Adrenal gland (tissue), 12 donors: ENCODE measurements around the gene GDAP1L1. TPM values are rescaled to one million over a fixed set of nuclear protein-coding genes. Genes with fewer than 3 reads are reported as not detected.
"Not testable (repeated sequence)": the region's sequence is repeated elsewhere in the genome, so short reads cannot be mapped to it uniquely, and the experiment has no call there.

Experiments
- DNase-seq, 7 donors: peaks; one replicate each; pipeline ENCODE4 v3.0.0-alpha.2; 2019 to 2020
- H3K27ac ChIP-seq, 5 donors: fragments of 200-600 bp; sonication (generic) in 4 of 5; 1 replicate in 3 of 5; 2 replicates in 2 of 5; pipeline versions ENCODE4 v1.5.1 to v1.8.0; 2016 to 2020; ENCODE audit warnings: mild to moderate bottlenecking in 1 of 5
- H3K27me3 ChIP-seq: fragments of 200-600 bp; 2 replicates; pipeline ENCODE4 v1.8.0; 2021
- H3K36me3 ChIP-seq, 2 donors: fragments of 200-600 bp; replicated peaks in 1 of 2; 1 replicate in 1 of 2; 2 replicates in 1 of 2; pipeline versions ENCODE4 v1.5.1 to v1.8.0; 2018 to 2022
- H3K4me1 ChIP-seq, 2 donors: fragments of 200-600 bp; replicated peaks in 1 of 2; 1 replicate in 1 of 2; 2 replicates in 1 of 2; pipeline versions ENCODE4 v1.5.1 to v1.8.0; 2018 to 2021
- H3K4me3 ChIP-seq, 4 donors: fragments of 200-600 bp; sonication (generic) in 3 of 4; one replicate each; pipeline ENCODE4 v1.5.1; 2016 to 2018
- H3K9me3 ChIP-seq, 3 donors: fragments of 200-600 bp; sonication (generic) in 1 of 3; replicated peaks in 1 of 3; 1 replicate in 2 of 3; 2 replicates in 1 of 3; pipeline versions ENCODE4 v1.5.1 to v1.8.0; 2016 to 2021
- POLR2A ChIP-seq, 2 donors: fragments of 450-650 bp; IDR thresholded peaks; one replicate each; pipeline ENCODE4 v1.6.1; 2017; ENCODE audit warnings: antibody characterized with exemption in 2 of 2, mild to moderate bottlenecking in 2 of 2, moderate library complexity in 1 of 2
- WGBS, 4 donors: extraction: QIAGEN DNeasy Blood & Tissue Kit in 2 of 4; methylation state at CpG; one replicate each; pipeline versions ENCODE4 v1.1.5 to v1.1.7; 2013 to 2017; 5-methylcytosine and 5-hydroxymethylcytosine counted together
- intact Hi-C, 2 donors: fragments of 100-400 bp; cut with DNase I; formaldehyde crosslinking; loops; one replicate each; pipeline versions ENCODE4 v1.14.1 to v1.15.0; 2022 to 2023
- polyA plus RNA-seq, 3 donors: library from polyadenylated mRNA; stranded (reverse); fragments of 200-250 nt in 2 of 3; fragments of 350-450 nt in 1 of 3; fragmentation: Illumina TruSeq in 1 of 3; extraction: RNeasy Lipid Tissue Mini Kit (QIAGEN cat#74804) in 1 of 3; gene quantifications; one replicate each; pipeline ENCODE4 v1.2.3, GENCODE V29; 2013 to 2014
- total RNA-seq, 9 donors: library from RNA; depleted of rRNA in 4 of 9; stranded (reverse); fragments of >200 nt in 4 of 9; fragments of 120-200 nt in 1 of 9; fragmentation: NEBNext Ultra II Directional in 1 of 9; extraction: Animal tissue kit (Norgen Biotek cat#: 25700) in 1 of 9; gene quantifications; one replicate each; pipeline versions ENCODE4 v1.1.0 to v1.2.4, GENCODE V29; 2013 to 2023
- TF ChIP-seq, protein P1 (sequence below), 6 experiments: fragments of 450-650 bp in 4 of 6; fragments of 200-600 bp in 2 of 6; sonication (generic) in 1 of 6; IDR thresholded peaks; 1 replicate in 5 of 6; 2 replicates in 1 of 6; pipeline versions ENCODE4 v1.5.1 to v1.8.0; 2016 to 2021; ENCODE audit warnings: antibody characterized with exemption in 6 of 6, mild to moderate bottlenecking in 2 of 6, moderate library complexity in 1 of 6
- donor health status: healthy with polysubstance abuse.
- donor health status: Bipolar disorder and iron deficiency.
- donor health status: DM: yes; HTN: yes; CAD: no.
- donor health status: DM: no; HTN: no; CAD: no.
- donor health status: DM: no; HTN: no; CAD: no.
- donor health status: DM: yes; HTN: yes; CAD: no.

GDAP1L1 gene
- total and polyA plus RNA-seq, 12 donors, result 0.51 to 8.0 (median 1.4) TPM

GRCh38 chr20:44234566-44235317, 12.4 kb upstream of the GDAP1L1 start:
- WGBS, 4 donors, result 90 to 93% (median 91%) methylated on average over 14 of the region's 14 CpGs
- H3K4me1 ChIP-seq, result no peaks in the 10 kb centered on the region
- no peaks in the 10 kb centered on the region for H3K36me3 ChIP-seq
- no peak for DNase-seq
- no peaks in the 10 kb centered on the region for H3K27me3 ChIP-seq
- no peak overlapping the region for H3K4me3 ChIP-seq
- no peak for TF ChIP-seq POLR2A (IDR thresholded peaks at IDR 0.05)
- TF ChIP-seq, protein P1, sequence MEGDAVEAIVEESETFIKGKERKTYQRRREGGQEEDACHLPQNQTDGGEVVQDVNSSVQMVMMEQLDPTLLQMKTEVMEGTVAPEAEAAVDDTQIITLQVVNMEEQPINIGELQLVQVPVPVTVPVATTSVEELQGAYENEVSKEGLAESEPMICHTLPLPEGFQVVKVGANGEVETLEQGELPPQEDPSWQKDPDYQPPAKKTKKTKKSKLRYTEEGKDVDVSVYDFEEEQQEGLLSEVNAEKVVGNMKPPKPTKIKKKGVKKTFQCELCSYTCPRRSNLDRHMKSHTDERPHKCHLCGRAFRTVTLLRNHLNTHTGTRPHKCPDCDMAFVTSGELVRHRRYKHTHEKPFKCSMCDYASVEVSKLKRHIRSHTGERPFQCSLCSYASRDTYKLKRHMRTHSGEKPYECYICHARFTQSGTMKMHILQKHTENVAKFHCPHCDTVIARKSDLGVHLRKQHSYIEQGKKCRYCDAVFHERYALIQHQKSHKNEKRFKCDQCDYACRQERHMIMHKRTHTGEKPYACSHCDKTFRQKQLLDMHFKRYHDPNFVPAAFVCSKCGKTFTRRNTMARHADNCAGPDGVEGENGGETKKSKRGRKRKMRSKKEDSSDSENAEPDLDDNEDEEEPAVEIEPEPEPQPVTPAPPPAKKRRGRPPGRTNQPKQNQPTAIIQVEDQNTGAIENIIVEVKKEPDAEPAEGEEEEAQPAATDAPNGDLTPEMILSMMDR (IDR thresholded peaks at IDR 0.05), result no peak
- H3K27ac ChIP-seq, result no peak overlapping the region
- intact Hi-C loops, result no loop called here
- no peaks in the 10 kb centered on the region for H3K9me3 ChIP-seq

DNA sequence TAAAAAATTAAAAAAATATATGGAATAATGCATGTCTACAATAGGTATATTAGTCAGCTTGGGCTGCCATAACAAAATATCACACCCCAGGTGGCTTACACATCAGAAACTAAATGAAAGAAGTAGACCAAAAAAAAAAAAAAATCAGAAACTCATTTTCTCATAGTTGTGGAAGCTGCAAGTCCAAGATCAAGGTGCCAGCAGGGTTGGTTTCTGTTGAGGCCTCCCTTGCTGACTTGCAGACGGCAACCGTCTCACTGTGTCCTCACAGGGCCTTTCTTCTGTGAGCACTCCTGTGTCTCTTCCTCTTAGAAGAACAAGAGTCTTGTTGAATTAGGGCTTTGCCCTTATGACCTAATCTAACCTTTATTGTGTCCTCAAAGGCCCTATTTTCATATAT, 11.4 kb upstream of the GDAP1L1 start:
- no peak for DNase-seq
- no peak overlapping the region for H3K27ac ChIP-seq
- intact Hi-C loops, result no loop called here
- no peaks in the 10 kb centered on the region for H3K36me3 ChIP-seq
- TF ChIP-seq, protein P1 (IDR thresholded peaks at IDR 0.05), result no peak
- TF ChIP-seq POLR2A (IDR thresholded peaks at IDR 0.05), result no peak
- no peaks in the 10 kb centered on the region for H3K4me1 ChIP-seq
- 93 to 100% (median 97%) methylated on average over 2 of the region's 2 CpGs for WGBS, 4 donors
- H3K4me3 ChIP-seq, result no peak overlapping the region
- no peaks in the 10 kb centered on the region for H3K27me3 ChIP-seq
- no peaks in the 10 kb centered on the region for H3K9me3 ChIP-seq

- H3K9me3 ChIP-seq, H3K36me3 ChIP-seq, H3K4me1 ChIP-seq, H3K27ac ChIP-seq, H3K27me3 ChIP-seq, DNase-seq, H3K4me3 ChIP-seq, intact Hi-C loops: not testable (repeated sequence)
- 64 to 86% (median 80%) methylated on average over 2 of the region's 2 CpGs for WGBS, 4 donors
Observed at GRCh38 chr20:44236840-44237239, 10.3 kb upstream of the GDAP1L1 start.

GRCh38 chr20:44241796-44242195, 5.3 kb upstream of the GDAP1L1 start:
- no peaks in the 10 kb centered on the region for H3K9me3 ChIP-seq
- H3K4me1 ChIP-seq, result peaks cover under 1 to 1% of the 10 kb centered on the region in 2 donors
- no peak overlapping the region for H3K4me3 ChIP-seq
- H3K36me3 ChIP-seq, result no peaks in the 10 kb centered on the region
- no peak for TF ChIP-seq POLR2A (IDR thresholded peaks at IDR 0.05)
- TF ChIP-seq, protein P1 (IDR thresholded peaks at IDR 0.05), result no peak
- DNase-seq, result no peak
- 92 to 96% (median 92%) methylated on average over 1 to 2 of the region's 2 CpGs for WGBS, 4 donors
- intact Hi-C loops, result no loop called here
- H3K27ac ChIP-seq, result no peak overlapping the region
- H3K27me3 ChIP-seq, result no peaks in the 10 kb centered on the region

DNA sequence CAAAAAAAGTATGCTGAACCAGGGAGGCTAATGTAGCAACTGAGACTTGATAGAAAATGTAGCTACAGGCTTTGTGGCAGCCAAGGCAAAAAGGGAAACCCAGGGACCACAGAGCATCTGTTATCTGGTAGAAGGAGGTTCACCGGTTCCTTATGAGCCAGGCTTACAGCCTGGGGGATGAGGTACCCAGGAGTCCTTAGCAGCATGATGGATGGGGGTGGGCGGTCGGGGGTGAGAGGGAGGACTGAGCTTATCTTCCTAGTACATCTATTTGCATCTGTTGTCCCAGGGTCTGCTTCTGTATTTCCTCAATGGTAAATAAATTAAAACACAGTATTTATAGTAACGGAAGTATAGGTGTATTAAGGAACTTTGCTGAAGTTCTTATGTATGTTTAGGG, 1.1 kb upstream of the GDAP1L1 start:
- DNase-seq, result no peak
- Histone ChIP-seq H3K27me3 (no peaks in the 10 kb centered on the region), H3K4me1 (peaks cover 9 to 10% of the 10 kb centered on the region in 2 donors), H3K27ac (no peak overlapping the region), H3K4me3 (no peak overlapping the region), H3K36me3 (no peaks in the 10 kb centered on the region), H3K9me3 (no peaks in the 10 kb centered on the region)
- TF ChIP-seq, protein P1 (IDR thresholded peaks at IDR 0.05), result no peak
- TF ChIP-seq POLR2A (IDR thresholded peaks at IDR 0.05), result no peak
- WGBS, 4 donors, result 59 to 79% (median 74%) methylated on average over 4 of the region's 4 CpGs
- intact Hi-C loops, result no loop called here
